DMS79 treated with DMSO at 0.1 percent for 48 hours (cell line): ENCODE measurements around the gene DSG4.

Source experiments
- DNase-seq: peaks from one replicate; lab custom pipeline; 2025; lab: John Stamatoyannopoulos, UW

Gene DSG4

GRCh38 chr18:31447530-31448191, 71.1 kb downstream of the DSG4 start, which contains the start of gene DSG3:
TSS of gene DSG3 (plus strand) at chr18:31447741. CDS start at chr18:31447878, 137 bp downstream.
- no peak for DNase-seq

GRCh38 chr18:31450409-31450808, 73.8 kb downstream of the DSG4 start:
- DNase-seq = no peak

- no peak for DNase-seq
These were observed 75.0 kb downstream of the DSG4 start for GRCh38 chr18:31451625-31452024.

- no peak for DNase-seq
These were observed 77.6 kb downstream of the DSG4 start for GRCh38 chr18:31454066-31454708.
